ENCODE measurements around the gene FMR1NB.

Gene FMR1NB

DNA sequence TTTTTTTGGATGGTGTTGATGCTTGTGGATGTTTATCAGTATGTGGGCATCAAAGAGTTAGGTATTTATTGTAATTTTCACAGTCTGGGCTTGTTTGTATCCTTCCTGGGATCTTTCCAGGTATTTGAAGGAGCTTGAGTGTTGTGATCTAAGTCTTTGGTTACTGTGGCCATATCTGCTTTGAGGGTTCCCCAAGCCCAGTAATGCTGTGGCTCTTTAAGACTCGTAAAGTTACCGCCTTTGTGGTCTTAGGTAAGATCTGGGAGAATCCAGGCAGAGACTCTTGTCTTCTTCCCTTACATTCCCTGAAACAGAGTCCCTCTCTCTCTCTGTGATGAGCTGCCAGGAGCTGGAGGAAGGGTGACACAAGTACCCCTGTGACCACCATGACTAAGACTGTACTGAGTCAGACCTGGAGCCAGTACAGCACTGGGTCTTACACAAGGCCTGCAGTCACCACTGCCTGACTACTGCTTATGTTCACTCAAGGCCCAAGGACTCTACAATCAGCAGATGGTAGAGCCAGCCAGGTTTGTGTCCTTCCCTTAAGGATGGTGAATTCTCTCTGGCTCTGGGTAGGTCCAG lies 62.2 kb downstream of the FMR1NB start:
- H3K4me1 Mint-ChIP-seq, result no peaks in the 10 kb centered on the region
- DNase-seq (ENCODE audit: low spot score in 2 of 2) (no peak), ATAC-seq (peak; percentile 87)
- H3K27ac Mint-ChIP-seq, result no peak overlapping the region
- no peaks in the 10 kb centered on the region for H3K9me3 Mint-ChIP-seq
- H3K4me3 Mint-ChIP-seq, result no peak overlapping the region
- no peaks in the 10 kb centered on the region for H3K36me3 Mint-ChIP-seq

DNA sequence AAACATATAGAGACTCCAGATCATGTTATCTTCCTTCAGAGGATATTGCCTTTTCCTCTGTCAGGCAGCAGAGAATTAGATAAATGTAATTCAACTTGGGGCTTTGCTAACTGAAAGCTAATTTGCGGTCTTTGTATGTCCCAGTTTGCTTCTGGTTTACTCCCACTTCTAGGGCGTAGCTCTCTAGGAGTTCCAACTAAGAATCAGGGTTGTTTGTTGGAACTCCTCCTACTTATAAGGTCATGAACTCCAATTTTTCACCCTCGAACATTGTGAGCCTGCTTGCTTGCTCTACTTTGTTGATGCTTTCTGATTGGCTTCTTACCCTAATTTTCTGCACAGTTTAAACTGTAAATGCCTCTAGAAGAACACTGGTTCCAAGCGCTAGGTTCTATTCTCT lies 66.1 kb downstream of the FMR1NB start:
- H3K36me3 Mint-ChIP-seq, result no peaks in the 10 kb centered on the region
- DNase-seq (ENCODE audit: low spot score in 2 of 2) (no peak), ATAC-seq (no peak)
- H3K4me3 Mint-ChIP-seq, result no peak overlapping the region
- no peaks in the 10 kb centered on the region for H3K9me3 Mint-ChIP-seq
- H3K27ac Mint-ChIP-seq, result no peak overlapping the region
- H3K4me1 Mint-ChIP-seq, result no peaks in the 10 kb centered on the region

DNA sequence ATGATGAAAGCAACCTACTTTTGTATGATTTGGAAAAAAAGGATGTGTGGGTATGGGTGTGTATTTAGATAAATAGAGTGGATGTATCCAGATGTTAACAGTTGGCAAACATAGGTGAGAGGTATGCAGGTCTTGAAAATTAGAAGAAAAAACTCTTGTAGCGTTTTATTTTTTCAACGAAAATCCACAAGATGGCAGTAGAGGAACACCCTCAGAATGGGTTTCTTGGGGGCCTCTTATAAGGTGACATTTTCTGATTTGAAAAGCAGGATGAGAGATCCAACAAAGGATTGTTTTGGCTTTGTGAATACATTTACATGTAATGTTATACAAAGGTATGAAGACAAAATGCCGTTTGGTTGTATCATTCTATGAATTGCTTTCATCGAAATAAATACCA lies 68.3 kb downstream of the FMR1NB start:
- H3K4me3 Mint-ChIP-seq, result no peak overlapping the region
- H3K9me3 Mint-ChIP-seq, result no peaks in the 10 kb centered on the region
- H3K4me1 Mint-ChIP-seq, result no peaks in the 10 kb centered on the region
- no peak overlapping the region for H3K27ac Mint-ChIP-seq
- no peaks in the 10 kb centered on the region for H3K36me3 Mint-ChIP-seq
- DNase-seq (ENCODE audit: low spot score in 2 of 2), result no peak
- ATAC-seq, result no peak

DNA sequence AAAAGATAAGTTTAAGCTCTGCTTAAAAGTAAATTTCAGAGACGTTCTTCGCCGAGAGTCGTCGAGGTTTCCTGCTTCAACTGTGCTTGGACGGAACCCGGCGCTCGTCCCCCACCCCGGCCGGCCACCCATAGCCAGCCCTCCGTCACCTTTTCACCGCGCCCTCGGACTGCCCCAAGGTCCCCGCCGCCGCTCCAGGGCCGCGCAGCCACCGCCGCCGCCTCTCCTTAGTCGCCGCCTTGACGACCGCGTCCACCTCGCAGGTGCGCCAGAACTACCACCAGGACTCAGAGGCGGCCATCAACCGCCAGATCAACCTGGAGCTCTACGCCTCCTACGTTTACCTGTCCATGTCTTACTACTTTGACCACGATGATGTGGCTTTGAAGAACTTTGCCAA lies 70.8 kb downstream of the FMR1NB start:
- Mint-ChIP-seq H3K4me3 (no peak overlapping the region), H3K36me3 (no peaks in the 10 kb centered on the region), H3K9me3 (no peaks in the 10 kb centered on the region), H3K27ac (no peak overlapping the region), H3K4me1 (no peaks in the 10 kb centered on the region)
- ATAC-seq, result no peak
- DNase-seq (ENCODE audit: low spot score in 2 of 2), result no peak

DNA sequence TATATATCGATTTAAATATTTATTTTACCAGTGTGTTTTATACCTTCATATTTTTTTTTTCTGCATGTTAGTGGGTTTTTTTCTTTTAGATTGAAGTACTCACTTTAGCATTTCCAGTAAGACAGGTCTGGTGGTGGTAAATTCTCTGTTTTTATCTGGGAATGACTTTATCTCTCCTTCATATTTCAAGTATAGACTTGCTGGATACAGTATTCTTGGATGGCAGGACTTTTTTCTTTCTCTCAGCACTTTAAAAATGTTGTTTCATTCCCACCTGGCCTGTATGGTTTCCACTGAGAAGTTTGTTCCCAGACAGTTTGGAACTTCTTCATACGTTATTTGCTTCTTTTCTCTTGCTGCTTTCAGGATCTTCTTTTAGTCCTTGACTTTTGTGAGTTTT lies 86.1 kb downstream of the FMR1NB start:
- no peak overlapping the region for H3K27ac Mint-ChIP-seq
- no peaks in the 10 kb centered on the region for H3K36me3 Mint-ChIP-seq
- no peaks in the 10 kb centered on the region for H3K4me1 Mint-ChIP-seq
- ATAC-seq (no peak), DNase-seq (ENCODE audit: low spot score in 2 of 2) (no peak)
- H3K9me3 Mint-ChIP-seq, result peaks cover 7% of the 10 kb centered on the region
- H3K4me3 Mint-ChIP-seq, result no peak overlapping the region

DNA sequence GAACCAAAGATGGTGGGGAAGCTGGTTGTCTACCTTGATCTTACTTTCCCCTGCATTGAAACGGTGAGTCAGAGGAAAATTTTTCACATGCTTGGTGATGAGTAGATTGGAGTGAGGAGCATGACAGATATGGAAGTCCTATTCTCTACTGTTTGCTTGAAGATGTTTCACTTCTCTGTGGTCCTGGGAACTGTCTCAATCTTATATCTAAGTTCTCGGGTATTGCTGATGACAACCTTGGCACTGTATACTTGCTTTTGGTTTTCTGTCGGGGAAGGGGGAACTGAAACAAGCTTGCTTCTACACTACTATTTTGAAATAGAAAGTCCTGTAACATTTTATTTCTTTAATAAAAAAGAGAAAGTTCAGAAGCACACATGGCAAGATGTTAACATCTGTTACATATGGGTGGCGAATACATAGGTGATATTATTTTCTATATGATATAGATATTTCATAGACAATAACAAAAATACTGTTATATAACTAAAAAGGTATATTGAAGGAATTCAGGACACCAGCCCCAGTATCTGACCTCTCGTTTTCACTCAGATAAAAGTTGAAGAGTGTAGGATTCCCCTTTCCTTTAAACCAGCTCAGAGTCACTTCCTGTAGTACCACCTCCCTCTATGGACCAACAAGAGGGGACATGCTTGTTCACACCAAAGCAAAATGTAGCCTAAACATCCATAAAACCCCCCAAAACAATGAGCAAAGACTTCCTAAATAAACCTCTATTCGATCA lies 88.8 kb downstream of the FMR1NB start:
- ATAC-seq (no peak), DNase-seq (ENCODE audit: low spot score in 2 of 2) (no peak)
- no peak overlapping the region for H3K4me3 Mint-ChIP-seq
- no peaks in the 10 kb centered on the region for H3K4me1 Mint-ChIP-seq
- H3K27ac Mint-ChIP-seq, result no peak overlapping the region
- no peaks in the 10 kb centered on the region for H3K36me3 Mint-ChIP-seq
- peaks cover 7% of the 10 kb centered on the region for H3K9me3 Mint-ChIP-seq

DNA sequence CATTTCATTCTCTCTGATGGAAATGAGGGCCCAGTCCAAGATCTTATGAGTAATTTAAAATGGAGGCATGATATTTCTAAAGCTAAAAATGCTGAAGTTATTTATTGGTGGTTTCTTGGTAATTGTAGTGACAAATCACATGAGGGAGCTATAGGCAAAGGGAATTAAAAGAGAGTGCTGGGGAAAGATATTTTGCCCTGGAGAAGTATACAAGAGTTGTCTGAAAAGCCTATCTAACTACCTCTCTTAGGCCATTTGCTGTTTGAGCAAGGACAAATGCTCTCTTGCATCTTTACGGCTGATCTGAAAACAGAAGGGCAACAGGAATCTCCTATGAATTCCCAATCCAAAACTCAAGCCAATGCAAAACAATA lies 89.4 kb downstream of the FMR1NB start:
- DNase-seq (ENCODE audit: low spot score in 2 of 2) (no peak), ATAC-seq (no peak)
- Mint-ChIP-seq H3K27ac (no peak overlapping the region), H3K4me1 (no peaks in the 10 kb centered on the region), H3K9me3 (peaks cover 7% of the 10 kb centered on the region), H3K4me3 (no peak overlapping the region), H3K36me3 (no peaks in the 10 kb centered on the region)
